HepG2 (cell line): Measurements from ENCODE around the gene CCT4. TPM values are rescaled to one million over a fixed set of nuclear protein-coding genes. Genes with fewer than 3 reads are reported as not detected.
A peak's percentile ranks its signal among the peaks of the same experiment; 100 is the strongest.

Source experiments
- ESRRA ChIP-seq: sonication (generic); formaldehyde crosslinking; IDR thresholded peaks from 2 replicates; pipeline ENCODE4 v1.5.1; 2020; ENCODE audit warnings: mild to moderate bottlenecking, low read depth, missing genetic modification reagents
- HNRNPLL ChIP-seq: fragments of 200-400 bp; formaldehyde crosslinking; IDR thresholded peaks from 2 replicates; pipeline ENCODE4 v1.6.1; 2017; ENCODE audit warnings: mild to moderate bottlenecking, low read depth, low read length; ENCODE audit not compliant: poor library complexity, severe bottlenecking
- KAT8 ChIP-seq: IDR thresholded peaks from 2 replicates; pipeline ENCODE4 v1.6.1; 2016; ENCODE audit warnings: missing genetic modification reagents, missing compliant biosample characterization
- MXD3 ChIP-seq: IDR thresholded peaks from 2 replicates; pipeline ENCODE4 v1.6.1; 2016; ENCODE audit warnings: mild to moderate bottlenecking, missing biosample characterization, missing genetic modification reagents
- NFAT5 ChIP-seq: sonication (generic); formaldehyde crosslinking; IDR thresholded peaks from 2 replicates; pipeline ENCODE4 v1.4.0; 2020; ENCODE audit warnings: missing genetic modification reagents
- NFIB ChIP-seq: sonication (generic); formaldehyde crosslinking; IDR thresholded peaks from 2 replicates; pipeline ENCODE4 v1.9.0; 2021; ENCODE audit warnings: missing genetic modification reagents, mild to moderate bottlenecking, borderline replicate concordance
- PATZ1 ChIP-seq: sonication (generic); formaldehyde crosslinking; IDR thresholded peaks from 2 replicates; pipeline ENCODE4 v1.4.0; 2020; ENCODE audit warnings: missing genetic modification reagents
- SALL1 ChIP-seq: sonication (generic); formaldehyde crosslinking; IDR thresholded peaks from 2 replicates; pipeline ENCODE4 v1.8.0; 2022; ENCODE audit warnings: mild to moderate bottlenecking, missing genetic modification reagents
- TSC22D2 ChIP-seq: sonication (generic); formaldehyde crosslinking; IDR thresholded peaks from 2 replicates; pipeline ENCODE4 v1.5.1; 2020; ENCODE audit warnings: missing genetic modification reagents, mild to moderate bottlenecking, borderline replicate concordance
- ZFY ChIP-seq: sonication (generic); formaldehyde crosslinking; IDR thresholded peaks from 2 replicates; pipeline ENCODE4 v1.4.0; 2020; ENCODE audit warnings: missing genetic modification reagents
- ZNF264 ChIP-seq: sonication (generic); formaldehyde crosslinking; IDR thresholded peaks from 2 replicates; pipeline ENCODE4 v1.4.0; 2020; ENCODE audit warnings: missing genetic modification reagents
- ZNF543 ChIP-seq: sonication (generic); formaldehyde crosslinking; IDR thresholded peaks from 2 replicates; pipeline ENCODE4 v1.4.0; 2020; ENCODE audit warnings: mild to moderate bottlenecking, missing genetic modification reagents
- ZNF614 ChIP-seq: IDR thresholded peaks from 2 replicates; pipeline ENCODE4 v1.6.1; 2018; ENCODE audit warnings: missing biosample characterization, missing genetic modification reagents, inconsistent platforms, borderline replicate concordance
- ZNF782 ChIP-seq: sonication (generic); formaldehyde crosslinking; IDR thresholded peaks from 2 replicates; pipeline ENCODE4 v1.4.0; 2020; ENCODE audit warnings: missing genetic modification reagents, mild to moderate bottlenecking, borderline replicate concordance
- ZSCAN31 ChIP-seq: sonication (generic); formaldehyde crosslinking; IDR thresholded peaks from 2 replicates; pipeline ENCODE4 v1.5.0; 2020; ENCODE audit warnings: low read depth, mild to moderate bottlenecking, missing genetic modification reagents
- polyA plus RNA-seq, 8 experiments: library from polyadenylated mRNA; depleted of rRNA in 3 of 8; stranded (reverse) in 7 of 8; unstranded in 1 of 8; fragments of >200 nt; fragmentation: Illumina TruSeq in 4 of 8; extraction: Trizol in 4 of 8; gene quantifications; 2 replicates each; pipeline versions ENCODE4 v1.2.1 to v1.2.3, GENCODE V29; 2011 to 2016; ENCODE audit warnings: low read depth in 4 of 8, missing spikeins in 1 of 8, mixed read lengths in 1 of 8; ENCODE audit not compliant: insufficient read depth in 1 of 8
- total RNA-seq, 5 experiments: library from RNA; depleted of rRNA; stranded (reverse); fragments of >200 nt; fragmentation: Illumina TruSeq; extraction: Trizol; gene quantifications; 2 replicates each; pipeline ENCODE4 v1.2.3, GENCODE V29; 2016; ENCODE audit warnings: low read depth in 1 of 5

Gene CCT4
- total and polyA plus RNA-seq, 2 of the 13 experiments (the other 11 are each of a cell fraction or from before 2014, with no cell fraction given), result 138 to 340 TPM

DNA sequence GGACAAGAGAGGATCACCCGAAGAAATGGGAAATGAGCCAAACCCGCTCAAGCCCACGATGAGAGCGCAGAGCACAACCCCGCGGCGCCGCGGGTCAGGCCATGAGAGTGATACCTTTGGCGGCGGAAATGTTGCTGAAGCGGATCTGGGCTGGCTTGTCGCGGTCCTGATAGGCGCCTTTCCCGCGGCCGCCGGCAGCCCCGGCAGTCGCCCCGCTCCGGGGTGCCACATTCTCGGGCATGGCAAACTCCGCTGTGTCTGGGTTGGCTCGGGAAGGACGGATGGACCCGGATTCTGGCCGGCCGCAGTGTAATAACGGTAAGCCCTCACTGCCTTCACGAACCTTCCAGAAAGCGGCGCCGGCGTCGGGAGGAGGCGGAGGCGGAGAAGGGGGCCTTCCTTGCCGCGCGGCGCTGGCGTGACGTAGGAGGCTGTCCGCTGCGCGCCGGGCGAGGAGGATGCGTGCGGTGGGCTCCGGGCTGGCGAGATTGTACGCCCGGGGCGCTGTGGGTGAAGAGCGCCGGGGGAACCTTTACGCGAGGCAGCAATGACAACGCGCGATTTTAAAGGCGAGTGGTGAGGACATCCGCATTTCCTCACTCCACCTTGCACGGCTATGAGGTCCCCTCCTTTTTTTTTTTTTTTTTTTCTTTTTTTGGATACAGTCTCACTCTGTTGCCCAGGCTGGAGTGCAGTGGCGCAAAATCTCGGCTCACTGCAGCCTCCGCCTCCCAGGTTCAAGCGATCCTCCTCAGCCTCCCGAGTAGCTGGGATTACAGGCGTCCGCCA, at the start of gene CCT4 (continued):
- TF ChIP-seq ZSCAN31 (CRISPR knock-in tag) (peak; percentile 97), HNRNPLL (peak; percentile 94), MXD3 (peak; percentile 97), NFAT5 (CRISPR knock-in tag) (peak; percentile 52; the same call in 1 of the 2 replicates), KAT8 (CRISPR knock-in tag) (peak; percentile 100), ZNF543 (CRISPR knock-in tag) (no peak; the same call in none of the 2 replicates), TSC22D2 (CRISPR knock-in tag) (peak; percentile 78; the same call in 1 of the 2 replicates), ESRRA (CRISPR knock-in tag) (peak; percentile 65; the same call in 1 of the 2 replicates), ZNF782 (peak; percentile 95), SALL1 (CRISPR knock-in tag) (peak; percentile 93), ZNF264 (CRISPR knock-in tag) (peak; percentile 82; the same call in 1 of the 2 replicates), NFIB (no peak), PATZ1 (CRISPR knock-in tag) (peak; percentile 55), ZFY (peak; percentile 95), ZNF614 (CRISPR knock-in tag) (peak; percentile 91; the same call in 1 of the 2 replicates)
